22Rv1 (cell line): Measurements from ENCODE around the gene VSIG10.
"Not testable (repeated sequence)": the region's sequence is repeated elsewhere in the genome, so short reads cannot be mapped to it uniquely, and the experiment has no call there.

Experiments
- H3K27ac ChIP-seq: fragments of 450-650 bp; 2 replicates; pipeline ENCODE4 v1.5.1; 2017
- CTCF ChIP-seq: fragments of 450-650 bp; IDR thresholded peaks from 2 replicates; pipeline ENCODE4 v1.5.1; 2017; ENCODE audit warnings: mild to moderate bottlenecking
- ZFX ChIP-seq: fragments of 450-650 bp; IDR thresholded peaks from 2 replicates; pipeline ENCODE4 v1.6.1; 2017; ENCODE audit warnings: antibody characterized with exemption, borderline replicate concordance

Gene VSIG10

GRCh38 chr12:118032188-118032587 is 71.6 kb downstream of the VSIG10 start:
- 0 out of 2 replicates have a peak overlapping the region, but pooled peaks have one; percentile 9 for H3K27ac ChIP-seq
- TF ChIP-seq CTCF: no peak
- no peak for TF ChIP-seq ZFX

- 0 out of 2 replicates have a peak overlapping the region, but pooled peaks have one; percentile 2 for H3K27ac ChIP-seq
- TF ChIP-seq CTCF: no peak
- TF ChIP-seq ZFX: no peak
Measured at GRCh38 chr12:118029166-118029565, 74.6 kb downstream of the VSIG10 start.

GRCh38 chr12:118025168-118025567 is 78.6 kb downstream of the VSIG10 start:
- H3K27ac ChIP-seq: no peak overlapping the region
- TF ChIP-seq ZFX (no peak), CTCF (no peak)

GRCh38 chr12:118023301-118023860 is 80.4 kb downstream of the VSIG10 start:
- no peak for TF ChIP-seq CTCF
- no peak overlapping the region for H3K27ac ChIP-seq

- no peak overlapping the region for H3K27ac ChIP-seq
- TF ChIP-seq CTCF (no peak), ZFX (no peak)
Measured at GRCh38 chr12:118022728-118023109, 81.1 kb downstream of the VSIG10 start.

- not testable (repeated sequence) for H3K27ac ChIP-seq
Measured at GRCh38 chr12:118022097-118022727, 81.6 kb downstream of the VSIG10 start.

GRCh38 chr12:118020036-118020435 is 83.8 kb downstream of the VSIG10 start:
- no peak overlapping the region for H3K27ac ChIP-seq
- no peak for TF ChIP-seq CTCF
- no peak for TF ChIP-seq ZFX

- no peak for TF ChIP-seq ZFX
- TF ChIP-seq CTCF: no peak
- H3K27ac ChIP-seq: no peak overlapping the region
Measured at GRCh38 chr12:118017926-118018325, 85.9 kb downstream of the VSIG10 start.
